SU-DHL-6 (cell line): ENCODE results near the gene RNF220.

Source experiments
- H2AFZ ChIP-seq: fragments of 200-600 bp; sonication (generic); 2 replicates; pipeline ENCODE4 v1.6.1; 2014; ENCODE audit warnings: low read depth, mild to moderate bottlenecking, moderate library complexity, mixed read lengths, antibody characterized with exemption, low read length; ENCODE audit not compliant: severe bottlenecking
- H3F3A ChIP-seq: fragments of 200-600 bp; shearing (Covaris generic); 2 replicates; pipeline ENCODE4 v1.6.0; 2016; ENCODE audit warnings: antibody characterized with exemption, mild to moderate bottlenecking; ENCODE audit not compliant: insufficient read depth
- H3K27ac ChIP-seq: fragments of 200-600 bp; sonication (generic); 2 replicates; pipeline ENCODE4 v1.5.1; 2016; ENCODE audit warnings: low read depth, mild to moderate bottlenecking, low read length, moderate library complexity, mixed read lengths
- H3K27me3 ChIP-seq: fragments of 200-600 bp; sonication (generic), shearing (Covaris generic); 2 replicates; pipeline ENCODE4 v1.6.0; 2014; ENCODE audit warnings: mild to moderate bottlenecking, low read length
- H3K36me3 ChIP-seq: fragments of 200-600 bp; sonication (generic); 2 replicates; pipeline ENCODE4 v1.6.1; 2014; ENCODE audit warnings: mild to moderate bottlenecking, low read length, mixed read lengths
- H3K4me2 ChIP-seq: fragments of 300-600, 200-600 bp; shearing (Covaris generic), sonication (generic); 2 replicates; pipeline ENCODE4 v1.6.0; 2014; ENCODE audit warnings: low read length, low read depth, mild to moderate bottlenecking; ENCODE audit not compliant: poor library complexity, severe bottlenecking
- H3K4me3 ChIP-seq: fragments of 200-600 bp; sonication (generic); 2 replicates; pipeline ENCODE4 v1.5.1; 2014; ENCODE audit warnings: antibody characterized with exemption, low read length, mild to moderate bottlenecking, mixed read lengths; ENCODE audit not compliant: insufficient read depth, poor library complexity, severe bottlenecking
- H3K79me2 ChIP-seq: fragments of 200-600 bp; sonication (generic); 2 replicates; pipeline ENCODE4 v1.6.1; 2014; ENCODE audit warnings: mild to moderate bottlenecking, low read length, moderate library complexity; ENCODE audit not compliant: insufficient read depth
- H3K9ac ChIP-seq: fragments of 200-600 bp; sonication (generic); 2 replicates; pipeline ENCODE4 v1.7.0; 2014; ENCODE audit warnings: mild to moderate bottlenecking, low read length
- H3K9me2 ChIP-seq: fragments of 200-600 bp; sonication (generic); replicated peaks from 2 replicates; pipeline ENCODE4 v1.6.1; 2014; ENCODE audit warnings: low read length; ENCODE audit not compliant: insufficient read depth
- H3K9me3 ChIP-seq: fragments of 200-600 bp; sonication (generic); 2 replicates; pipeline ENCODE4 v1.6.1; 2014; ENCODE audit warnings: low read length, mixed read lengths; ENCODE audit not compliant: insufficient read depth
- H4K20me1 ChIP-seq: fragments of 200-600 bp; sonication (generic); 2 replicates; pipeline ENCODE4 v1.6.1; 2014; ENCODE audit warnings: low read depth, mild to moderate bottlenecking, antibody characterized with exemption, low read length, moderate library complexity, mixed read lengths
- CTCF ChIP-seq: fragments of 200-600 bp; sonication (generic); IDR thresholded peaks from one replicate; pipeline ENCODE4 v1.5.1; 2017; ENCODE audit warnings: antibody characterized with exemption, mild to moderate bottlenecking, low read length, moderate library complexity; ENCODE audit not compliant: insufficient read depth, poor library complexity, severe bottlenecking
- EZH2phosphoT487 ChIP-seq: fragments of 200-600 bp; sonication (generic), shearing (Covaris generic); conservative IDR thresholded peaks from 2 replicates; pipeline ENCODE4 v1.6.1; 2018; ENCODE audit warnings: mild to moderate bottlenecking, antibody characterized with exemption, low read length, moderate library complexity, mixed read lengths

Gene RNF220

GRCh38 chr1:44634606-44635189 is 229.6 kb downstream of the RNF220 start:
- no peaks in the 10 kb centered on the region for H3K27me3 ChIP-seq
- no peak overlapping the region for H3K9ac ChIP-seq
- no peaks in the 10 kb centered on the region for H4K20me1 ChIP-seq
- no peaks in the 10 kb centered on the region for H3K9me3 ChIP-seq
- no peaks in the 10 kb centered on the region for H3K9me2 ChIP-seq
- peaks cover 11% of the 10 kb centered on the region; the same call in 1 of the 2 replicates for H3K79me2 ChIP-seq
- TF ChIP-seq CTCF (no peak), EZH2phosphoT487 (no peak)
- H3F3A ChIP-seq, result 0 out of 2 replicates have a peak, but pooled peaks cover 5% of the 10 kb centered on the region
- H3K4me2 ChIP-seq, result no peak overlapping the region
- no peaks in the 10 kb centered on the region for H3K36me3 ChIP-seq
- H3K4me3 ChIP-seq, result no peak overlapping the region
- no peak overlapping the region for H3K27ac ChIP-seq
- no peak overlapping the region for H2AFZ ChIP-seq

DNA sequence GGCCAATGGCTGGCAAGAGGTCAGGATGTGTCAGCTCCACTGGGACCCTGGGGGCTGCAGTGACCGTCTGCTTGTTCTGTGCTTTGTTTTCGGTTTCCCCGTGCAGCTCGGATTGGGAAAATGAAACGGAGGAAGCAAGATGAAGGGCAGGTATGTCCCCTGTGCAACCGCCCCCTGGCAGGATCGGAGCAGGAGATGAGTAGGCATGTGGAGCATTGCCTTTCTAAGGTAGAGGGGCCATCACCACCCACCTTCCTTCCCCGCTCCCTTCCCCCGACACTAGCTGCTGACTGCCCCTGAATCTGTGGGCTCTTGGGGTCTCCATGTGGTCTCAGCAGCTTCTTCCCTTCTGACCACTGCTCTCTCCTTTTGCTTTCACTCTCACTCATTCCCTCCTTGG is 230.4 kb downstream of the RNF220 start:
- no peaks in the 10 kb centered on the region for H3K36me3 ChIP-seq
- no peak overlapping the region for H3K4me2 ChIP-seq

GRCh38 chr1:44636083-44636687 is 231.1 kb downstream of the RNF220 start:
- no peaks in the 10 kb centered on the region for H3K9me2 ChIP-seq
- peaks cover 11% of the 10 kb centered on the region; the same call in 1 of the 2 replicates for H3K79me2 ChIP-seq
- no peak overlapping the region for H2AFZ ChIP-seq
- no peaks in the 10 kb centered on the region for H3K36me3 ChIP-seq
- H3K4me3 ChIP-seq, result no peak overlapping the region
- H3K27ac ChIP-seq, result no peak overlapping the region
- no peak overlapping the region for H3K9ac ChIP-seq
- H3K9me3 ChIP-seq, result no peaks in the 10 kb centered on the region
- 0 out of 2 replicates have a peak, but pooled peaks cover 1% of the 10 kb centered on the region for H3F3A ChIP-seq
- H4K20me1 ChIP-seq, result no peaks in the 10 kb centered on the region
- no peak overlapping the region for H3K4me2 ChIP-seq
- H3K27me3 ChIP-seq, result no peaks in the 10 kb centered on the region
- TF ChIP-seq CTCF (no peak), EZH2phosphoT487 (no peak)

More for the DNA sequence above, 230.4 kb downstream of the RNF220 start:
- no peaks in the 10 kb centered on the region for H3K27me3 ChIP-seq
- H3K9ac ChIP-seq, result no peak overlapping the region
- no peaks in the 10 kb centered on the region for H3K9me3 ChIP-seq
- TF ChIP-seq CTCF (no peak), EZH2phosphoT487 (no peak)
- H2AFZ ChIP-seq, result no peak overlapping the region
- peaks cover 11% of the 10 kb centered on the region; the same call in 1 of the 2 replicates for H3K79me2 ChIP-seq
- no peak overlapping the region for H3K27ac ChIP-seq
- 0 out of 2 replicates have a peak, but pooled peaks cover 5% of the 10 kb centered on the region for H3F3A ChIP-seq
- H4K20me1 ChIP-seq, result no peaks in the 10 kb centered on the region
- H3K9me2 ChIP-seq, result no peaks in the 10 kb centered on the region
- no peak overlapping the region for H3K4me3 ChIP-seq
